ENCODE measurements around the gene BRF1.

The BRF1 gene

DNA sequence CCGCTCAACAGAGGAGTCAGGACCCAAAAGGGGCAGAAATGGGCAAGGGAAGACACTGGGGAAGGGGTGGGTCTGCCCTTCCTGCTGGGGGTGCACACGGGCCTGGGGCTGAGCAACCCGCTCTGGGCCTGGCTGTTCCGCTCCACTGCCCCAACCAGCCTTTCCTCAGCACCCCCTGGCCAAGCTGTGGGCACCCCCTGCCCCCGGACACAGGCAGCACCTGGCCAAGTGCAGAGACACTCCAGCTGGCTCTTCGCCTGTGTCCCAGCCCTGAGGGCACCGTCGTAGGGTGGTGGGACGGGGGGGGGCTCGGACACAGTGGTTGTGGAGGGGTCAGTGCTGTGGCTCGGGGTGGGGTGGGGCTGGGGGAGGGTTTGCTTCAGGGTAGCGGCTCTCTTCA, 24.1 kb upstream of the BRF1 start:
- Histone ChIP-seq H3K79me2 (ENCODE audit: control insufficient read depth, low read length) (0 out of 2 replicates have a peak, but pooled peaks cover 6% of the 10 kb centered on the region), H3K9me3 (ENCODE audit: control insufficient read depth, insufficient read depth, low read length) (no peaks in the 10 kb centered on the region), H3K4me2 (ENCODE audit: low read length) (no peak overlapping the region), H4K20me1 (ENCODE audit: control insufficient read depth, insufficient read depth, low read depth, low read length) (no peaks in the 10 kb centered on the region), H3K27ac (ENCODE audit: low read depth, low read length) (no peak overlapping the region), H3K4me1 (ENCODE audit: control insufficient read depth, low read length) (no peaks in the 10 kb centered on the region), H3K9me2 (replicated peaks; ENCODE audit: control insufficient read depth, low read length) (no peaks in the 10 kb centered on the region), H3K27me3 (ENCODE audit: control insufficient read depth, low read length) (no peaks in the 10 kb centered on the region), H3K4me3 (ENCODE audit: low read length) (no peak overlapping the region), H3K36me3 (ENCODE audit: control insufficient read depth, low read length) (no peaks in the 10 kb centered on the region), H3F3A (ENCODE audit: control insufficient read depth, insufficient read depth) (no peaks in the 10 kb centered on the region)
- TF ChIP-seq EZH2phosphoT487 (IDR thresholded peaks at IDR 0.05; ENCODE audit: borderline replicate concordance, low read length) = no peak
- TF ChIP-seq, protein P1, sequence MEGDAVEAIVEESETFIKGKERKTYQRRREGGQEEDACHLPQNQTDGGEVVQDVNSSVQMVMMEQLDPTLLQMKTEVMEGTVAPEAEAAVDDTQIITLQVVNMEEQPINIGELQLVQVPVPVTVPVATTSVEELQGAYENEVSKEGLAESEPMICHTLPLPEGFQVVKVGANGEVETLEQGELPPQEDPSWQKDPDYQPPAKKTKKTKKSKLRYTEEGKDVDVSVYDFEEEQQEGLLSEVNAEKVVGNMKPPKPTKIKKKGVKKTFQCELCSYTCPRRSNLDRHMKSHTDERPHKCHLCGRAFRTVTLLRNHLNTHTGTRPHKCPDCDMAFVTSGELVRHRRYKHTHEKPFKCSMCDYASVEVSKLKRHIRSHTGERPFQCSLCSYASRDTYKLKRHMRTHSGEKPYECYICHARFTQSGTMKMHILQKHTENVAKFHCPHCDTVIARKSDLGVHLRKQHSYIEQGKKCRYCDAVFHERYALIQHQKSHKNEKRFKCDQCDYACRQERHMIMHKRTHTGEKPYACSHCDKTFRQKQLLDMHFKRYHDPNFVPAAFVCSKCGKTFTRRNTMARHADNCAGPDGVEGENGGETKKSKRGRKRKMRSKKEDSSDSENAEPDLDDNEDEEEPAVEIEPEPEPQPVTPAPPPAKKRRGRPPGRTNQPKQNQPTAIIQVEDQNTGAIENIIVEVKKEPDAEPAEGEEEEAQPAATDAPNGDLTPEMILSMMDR (IDR thresholded peaks at IDR 0.05; ENCODE audit: low read depth, low read length, poor library complexity, severe bottlenecking) = no peak

DNA sequence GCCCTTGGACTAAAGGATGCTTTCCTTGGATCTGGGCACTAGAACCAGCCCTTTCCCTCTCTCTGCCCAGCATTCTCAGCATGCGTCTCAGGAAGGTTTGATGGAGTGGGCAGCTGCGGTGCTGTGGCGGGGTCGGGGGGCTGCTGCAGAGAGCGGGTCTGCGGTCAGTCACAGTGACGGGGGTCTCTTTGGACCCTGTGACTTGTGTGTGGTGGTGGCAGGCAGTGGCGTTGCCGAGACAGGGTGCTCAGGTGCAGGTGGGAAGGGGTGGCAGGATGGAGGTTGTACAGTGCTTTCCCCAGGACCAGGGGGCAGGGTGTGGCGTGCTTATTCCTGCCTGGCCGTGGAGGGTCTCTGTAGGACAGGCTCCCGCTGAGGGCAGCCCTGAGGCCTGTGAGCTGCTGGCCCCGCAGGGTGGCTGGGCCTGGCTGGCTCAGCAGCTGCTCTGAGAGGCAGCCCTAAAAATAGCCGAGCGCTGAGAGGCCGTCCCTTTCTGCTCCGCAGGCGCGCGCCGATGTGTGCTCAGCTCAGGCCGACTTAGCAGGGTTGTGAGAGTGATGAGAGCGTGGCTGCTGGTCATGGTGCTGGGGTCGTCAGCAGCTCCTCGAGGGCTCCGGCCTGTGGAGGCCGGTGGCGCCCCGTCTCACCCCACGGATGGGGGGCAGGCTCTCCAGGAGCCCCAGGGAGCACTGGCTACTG, 23.4 kb upstream of the BRF1 start:
- Histone ChIP-seq H3K27me3 (ENCODE audit: control insufficient read depth, low read length) (no peaks in the 10 kb centered on the region), H3K79me2 (ENCODE audit: control insufficient read depth, low read length) (0 out of 2 replicates have a peak, but pooled peaks cover 6% of the 10 kb centered on the region), H3K9me2 (replicated peaks; ENCODE audit: control insufficient read depth, low read length) (no peaks in the 10 kb centered on the region), H3K9me3 (ENCODE audit: control insufficient read depth, insufficient read depth, low read length) (no peaks in the 10 kb centered on the region), H3K4me2 (ENCODE audit: low read length) (no peak overlapping the region), H3K4me1 (ENCODE audit: control insufficient read depth, low read length) (no peaks in the 10 kb centered on the region), H3K4me3 (ENCODE audit: low read length) (no peak overlapping the region), H3F3A (ENCODE audit: control insufficient read depth, insufficient read depth) (no peaks in the 10 kb centered on the region), H3K27ac (ENCODE audit: low read depth, low read length) (no peak overlapping the region), H4K20me1 (ENCODE audit: control insufficient read depth, insufficient read depth, low read depth, low read length) (no peaks in the 10 kb centered on the region), H3K36me3 (ENCODE audit: control insufficient read depth, low read length) (no peaks in the 10 kb centered on the region)
- TF ChIP-seq EZH2phosphoT487 (IDR thresholded peaks at IDR 0.05; ENCODE audit: borderline replicate concordance, low read length) = no peak
- TF ChIP-seq, protein P1 (IDR thresholded peaks at IDR 0.05; ENCODE audit: low read depth, low read length, poor library complexity, severe bottlenecking) = no peak

DNA sequence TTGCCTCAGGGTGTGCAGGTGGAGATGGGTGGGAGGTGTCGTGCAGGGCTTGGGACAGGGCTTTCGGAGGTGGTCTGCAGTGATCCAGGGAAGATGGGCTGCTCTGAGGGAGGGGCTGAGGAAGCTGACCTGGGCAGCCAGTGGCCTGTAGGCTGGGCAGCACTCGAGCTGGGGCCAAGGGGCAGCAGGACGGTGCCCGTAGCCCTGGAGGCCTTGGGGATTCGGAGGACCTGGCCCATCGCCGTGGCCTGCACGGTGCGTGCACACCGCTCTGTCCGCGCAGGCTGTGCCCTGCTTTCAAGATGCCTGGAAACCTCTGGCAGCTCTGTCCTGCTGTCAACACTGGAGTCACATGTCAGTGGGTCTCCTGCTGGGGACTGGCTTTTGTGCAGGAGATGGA, 22.9 kb upstream of the BRF1 start:
- Histone ChIP-seq H3K9me3 (ENCODE audit: control insufficient read depth, insufficient read depth, low read length) (no peaks in the 10 kb centered on the region), H3K79me2 (ENCODE audit: control insufficient read depth, low read length) (0 out of 2 replicates have a peak, but pooled peaks cover 6% of the 10 kb centered on the region), H4K20me1 (ENCODE audit: control insufficient read depth, insufficient read depth, low read depth, low read length) (no peaks in the 10 kb centered on the region)

More for the DNA sequence above, 22.9 kb upstream of the BRF1 start:
- Histone ChIP-seq H3K27me3 (ENCODE audit: control insufficient read depth, low read length) (no peaks in the 10 kb centered on the region), H3K9me2 (replicated peaks; ENCODE audit: control insufficient read depth, low read length) (no peaks in the 10 kb centered on the region), H3K4me1 (ENCODE audit: control insufficient read depth, low read length) (no peaks in the 10 kb centered on the region), H3K27ac (ENCODE audit: low read depth, low read length) (no peak overlapping the region), H3K4me2 (ENCODE audit: low read length) (no peak overlapping the region), H3K4me3 (ENCODE audit: low read length) (no peak overlapping the region), H3F3A (ENCODE audit: control insufficient read depth, insufficient read depth) (no peaks in the 10 kb centered on the region), H3K36me3 (ENCODE audit: control insufficient read depth, low read length) (no peaks in the 10 kb centered on the region)
- TF ChIP-seq, protein P1 (IDR thresholded peaks at IDR 0.05; ENCODE audit: low read depth, low read length, poor library complexity, severe bottlenecking) = no peak
- TF ChIP-seq EZH2phosphoT487 (IDR thresholded peaks at IDR 0.05; ENCODE audit: borderline replicate concordance, low read length) = no peak

All from DOHH2 (cell line).